GM12874 (cell line): ENCODE measurements around the gene GRM4.

Experiments used
- CTCF ChIP-seq: IDR thresholded peaks from 2 replicates; pipeline ENCODE4 v1.5.1; 2011; ENCODE audit warnings: low read depth, mild to moderate bottlenecking, control low read depth, low read length, moderate library complexity; ENCODE audit not compliant: insufficient read depth

Gene GRM4

GRCh38 chr6:34149831-34150400 lies 4.0 kb upstream of the GRM4 start:
- TF ChIP-seq CTCF: no peak

DNA sequence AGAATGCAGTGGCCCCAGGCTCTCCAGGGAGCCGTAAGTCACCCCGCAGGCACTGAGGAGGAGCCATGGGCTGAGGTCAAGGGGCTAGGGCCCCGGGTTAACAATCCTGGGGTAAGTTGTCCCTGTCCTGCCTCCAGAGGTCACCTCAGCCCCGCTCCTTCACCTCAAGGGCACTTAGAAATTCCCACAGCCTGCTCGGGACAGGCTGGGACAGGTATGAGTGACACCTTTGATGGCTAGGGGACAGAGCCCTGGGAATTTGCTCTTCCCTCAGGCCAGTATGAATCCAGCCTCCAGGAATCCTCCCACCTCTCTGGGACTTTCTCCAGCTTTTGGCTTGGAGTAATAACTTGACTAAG lies 3.5 kb upstream of the GRM4 start:
- TF ChIP-seq CTCF: no peak

GRCh38 chr6:34148631-34149451 lies 3.0 kb upstream of the GRM4 start:
- no peak for TF ChIP-seq CTCF

DNA sequence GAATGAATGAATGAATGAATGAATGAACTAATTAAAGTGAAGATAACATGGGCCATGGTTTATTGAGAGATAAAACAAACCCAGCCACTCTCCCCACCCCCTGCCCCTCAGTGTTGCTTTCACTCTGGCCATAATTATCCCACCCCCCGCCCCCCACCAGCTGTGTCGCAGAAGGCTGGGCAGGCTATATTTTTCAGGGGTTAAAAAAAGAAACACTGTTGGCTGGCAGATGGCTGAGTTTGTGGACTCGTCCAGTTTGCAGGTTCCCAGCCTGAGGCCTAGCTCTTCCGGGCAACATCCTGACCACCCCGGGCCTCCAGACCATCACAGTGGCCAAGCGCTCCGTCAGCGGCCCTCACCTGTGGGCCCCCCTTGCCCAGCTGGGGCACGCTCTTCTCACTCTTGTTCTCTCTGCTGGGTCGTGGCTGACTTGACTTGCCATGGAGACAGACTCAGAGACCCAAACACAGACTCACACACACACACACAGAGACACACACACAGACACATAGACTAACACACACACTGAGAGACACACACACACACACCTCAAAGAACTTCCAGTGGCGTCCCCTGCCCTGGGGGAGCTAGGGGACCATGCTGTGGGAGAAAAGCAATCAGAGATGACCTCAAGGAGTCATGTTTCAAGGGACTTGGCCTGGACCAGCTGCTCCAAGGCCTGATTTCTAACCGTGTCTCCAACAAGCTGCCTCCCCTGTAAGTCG lies 2.2 kb upstream of the GRM4 start:
- TF ChIP-seq CTCF: no peak

GRCh38 chr6:34146801-34147592 lies 1.1 kb upstream of the GRM4 start:
- TF ChIP-seq CTCF: no peak

DNA sequence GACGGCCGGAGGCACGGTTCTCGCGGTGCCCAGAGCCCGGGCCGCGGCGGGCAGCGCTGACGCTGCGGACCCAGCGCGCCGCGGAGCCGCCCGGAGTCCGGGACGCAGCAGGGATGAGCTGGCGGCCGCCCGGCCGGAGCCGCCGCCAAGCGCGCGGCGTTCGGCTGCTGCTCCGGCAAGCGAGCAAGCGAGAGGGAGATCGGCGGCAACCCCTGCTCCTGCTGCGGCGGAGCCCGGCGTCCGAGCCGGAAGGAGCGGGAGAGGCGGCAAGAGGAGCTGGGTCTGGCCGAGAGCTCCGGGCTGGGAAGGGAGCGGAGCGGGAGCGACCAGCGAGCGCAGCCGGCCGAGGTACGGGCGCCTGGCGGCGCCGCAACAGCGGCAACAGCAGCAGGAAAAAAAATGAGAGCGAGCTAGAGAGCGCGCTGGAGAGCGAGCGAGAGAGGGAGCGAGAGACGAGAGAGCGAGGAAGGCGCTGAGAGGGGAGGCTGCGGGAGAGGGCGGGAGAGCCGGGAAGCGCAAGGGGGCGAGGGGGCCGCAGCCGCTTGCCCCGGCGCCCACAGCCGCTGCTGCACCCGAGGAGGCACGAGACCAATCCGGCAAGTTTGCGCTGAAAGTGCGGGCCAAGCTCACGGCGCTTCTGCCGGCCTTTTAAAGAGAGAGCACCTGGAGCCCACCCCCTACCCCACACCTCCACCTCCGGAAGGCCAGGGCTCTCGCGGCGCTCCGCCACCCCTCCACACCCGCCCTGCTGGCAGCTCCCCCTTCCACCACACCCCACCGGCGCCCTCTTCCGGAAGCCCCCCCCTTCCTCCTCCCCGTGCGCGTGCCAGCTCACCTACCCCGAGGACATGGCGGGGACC lies 496 bp downstream of the GRM4 start:
- TF ChIP-seq CTCF: no peak
